GM04504 (cell line): ENCODE measurements around the gene NIT1.
"Not testable (repeated sequence)": the region's sequence is repeated elsewhere in the genome, so short reads cannot be mapped to it uniquely, and the experiment has no call there.

Experiments used
- DNase-seq: peaks from one replicate; pipeline ENCODE4 v3.0.0-alpha.2; 2012; ENCODE audit warnings: low read depth

Gene NIT1

GRCh38 chr1:161113915-161114314 is 4.0 kb upstream of the NIT1 start:
- no peak for DNase-seq

DNA sequence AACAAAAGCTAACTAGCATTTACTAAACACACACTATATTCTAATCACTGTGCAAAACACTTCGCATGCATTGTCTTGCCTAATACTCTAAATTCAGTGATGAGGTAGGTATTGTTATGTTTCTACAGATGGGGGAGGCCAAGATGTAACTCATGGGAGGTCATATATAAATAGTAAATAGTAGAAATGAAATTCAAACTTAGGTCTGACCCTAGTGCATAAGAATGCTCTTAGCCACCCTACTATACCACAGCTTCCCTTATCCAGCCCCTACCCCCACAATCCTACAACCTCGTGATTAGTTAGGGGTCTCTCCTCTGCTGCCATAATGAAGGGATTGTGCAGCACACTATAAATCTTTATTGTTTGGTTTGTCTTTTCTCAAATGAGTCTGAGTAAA is 3.3 kb upstream of the NIT1 start:
- no peak for DNase-seq

- DNase-seq, result no peak
Observed at GRCh38 chr1:161115132-161115711, 2.7 kb upstream of the NIT1 start.

DNA sequence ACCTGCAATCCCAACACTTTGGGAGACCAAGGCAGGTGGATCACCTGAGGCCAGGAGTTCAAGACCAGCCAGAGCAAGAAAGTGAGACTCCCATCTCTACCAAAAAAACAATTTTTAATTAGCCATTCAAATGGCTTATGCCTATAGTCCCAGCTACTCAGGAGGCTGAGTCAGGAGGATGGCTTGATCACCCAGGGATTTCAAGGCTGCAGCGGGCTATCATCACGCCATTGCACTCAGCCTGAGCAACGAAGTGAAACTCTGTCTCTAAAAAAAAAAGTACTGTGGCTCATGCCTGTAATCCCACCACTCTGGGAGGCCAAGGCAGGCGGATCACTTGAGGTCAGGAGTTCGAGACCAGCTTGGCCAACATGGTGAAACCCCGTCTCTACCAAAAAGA is 1.9 kb upstream of the NIT1 start:
- not testable (repeated sequence) for DNase-seq

GRCh38 chr1:161119092-161119903 is 1.4 kb downstream of the NIT1 start:
- no peak for DNase-seq

DNA sequence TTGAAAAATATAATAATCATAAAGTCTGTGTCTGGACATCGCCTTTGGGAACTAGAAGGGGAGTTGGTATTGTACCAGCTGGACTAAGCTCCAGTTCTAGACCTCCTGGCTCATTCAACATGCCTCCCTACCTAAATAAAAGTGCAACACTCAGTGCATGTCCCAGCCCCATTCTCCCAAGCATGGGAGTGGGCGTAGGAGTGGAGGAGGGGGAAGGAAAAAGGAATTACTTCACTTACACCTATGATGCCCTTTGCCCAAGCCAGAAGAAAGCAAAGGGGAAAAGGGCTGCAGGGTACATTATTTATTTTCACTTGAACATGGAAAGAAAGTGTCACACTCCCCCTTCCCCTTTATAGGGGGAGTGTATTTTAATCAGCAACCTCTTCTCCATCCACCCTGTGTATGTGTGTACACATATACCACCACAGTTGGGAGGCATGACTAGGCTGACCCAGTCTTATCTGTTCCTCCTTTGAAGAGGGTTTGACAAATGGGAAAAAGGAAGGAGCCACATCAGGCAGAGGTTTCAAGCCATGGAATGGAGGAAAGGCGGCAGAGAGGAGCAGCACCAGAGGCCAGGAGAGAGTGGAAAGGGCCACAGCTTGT is 3.2 kb downstream of the NIT1 start:
- DNase-seq, result no peak

DNA sequence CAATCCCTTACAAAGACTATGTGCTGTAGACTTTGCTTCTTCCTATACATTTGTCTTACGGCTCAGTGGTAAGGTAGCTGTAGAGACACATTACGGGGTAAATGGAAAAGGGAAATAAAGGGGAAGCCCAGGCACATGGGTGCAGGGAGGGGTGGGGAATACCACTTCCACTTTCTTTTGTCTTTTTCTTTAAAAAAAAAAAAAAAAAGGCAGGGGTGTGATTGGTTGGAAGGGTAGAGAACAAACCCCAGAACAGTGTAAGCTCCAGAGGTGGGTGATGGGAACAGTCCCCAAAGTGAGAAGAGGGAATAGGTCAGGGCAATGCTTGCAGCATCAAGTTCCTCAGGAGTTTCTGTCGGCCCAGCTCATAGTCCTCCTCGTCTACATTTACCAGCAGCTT is 3.9 kb downstream of the NIT1 start:
- DNase-seq, result no peak

DNA sequence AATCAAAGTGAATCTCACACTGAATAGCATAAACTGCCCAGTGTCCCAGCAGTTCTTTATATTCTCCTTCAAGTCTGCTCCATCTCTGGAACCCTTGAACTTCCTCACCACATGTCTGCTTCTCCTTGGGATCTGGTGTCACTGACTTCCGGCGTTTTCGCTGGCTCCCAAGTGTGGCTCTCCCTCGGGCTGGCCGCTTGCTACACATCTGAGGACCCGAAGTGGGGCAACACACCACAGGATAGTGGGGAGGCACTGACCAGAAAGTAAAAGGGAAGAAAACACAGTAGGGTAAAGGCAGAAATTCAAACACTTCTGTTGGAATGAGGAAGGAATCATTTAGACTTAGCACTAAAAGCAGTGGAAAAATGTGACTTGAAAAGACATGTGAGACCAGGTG is 5.1 kb downstream of the NIT1 start:
- DNase-seq, result no peak

GRCh38 chr1:161127649-161128048 is 9.7 kb downstream of the NIT1 start:
- DNase-seq, result no peak

DNA sequence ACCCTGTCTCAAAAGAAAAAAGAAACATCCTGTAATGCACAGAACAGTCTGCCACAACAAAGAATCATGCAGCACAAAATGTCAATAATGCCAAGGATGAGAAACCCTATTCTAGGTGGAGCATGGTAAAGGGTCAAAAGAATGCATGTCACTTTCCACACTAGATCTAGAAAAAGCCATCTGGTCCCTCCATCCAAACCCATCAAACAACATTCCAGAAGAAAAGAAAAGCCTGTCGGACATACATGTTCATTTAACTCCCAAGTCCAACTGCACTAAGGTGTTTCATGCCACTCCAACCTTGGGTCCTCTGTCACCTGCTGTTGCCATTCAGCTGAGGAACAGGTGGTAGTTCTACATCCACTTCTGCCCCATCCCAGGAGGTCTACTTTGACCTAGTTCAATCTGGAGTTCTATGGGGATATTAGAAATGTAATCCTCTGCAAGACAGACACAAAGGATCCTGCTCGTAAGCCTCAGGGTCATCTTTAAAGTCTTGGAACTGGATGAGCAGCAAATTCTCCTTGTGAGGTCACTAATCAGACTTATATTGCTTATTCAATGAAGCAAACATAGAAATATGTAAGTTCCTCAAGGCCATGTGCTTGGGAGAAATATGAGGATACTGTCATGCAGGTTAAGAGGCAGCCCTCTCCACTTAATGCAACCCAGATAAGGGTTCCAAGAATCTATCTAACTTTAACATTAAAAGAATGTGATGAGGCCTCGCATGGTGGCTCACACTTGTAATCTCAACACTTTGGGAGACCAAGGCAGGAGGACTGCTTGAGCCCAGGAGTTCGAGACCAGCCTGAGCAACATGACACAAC is 10.9 kb downstream of the NIT1 start:
- DNase-seq, result no peak

DNA sequence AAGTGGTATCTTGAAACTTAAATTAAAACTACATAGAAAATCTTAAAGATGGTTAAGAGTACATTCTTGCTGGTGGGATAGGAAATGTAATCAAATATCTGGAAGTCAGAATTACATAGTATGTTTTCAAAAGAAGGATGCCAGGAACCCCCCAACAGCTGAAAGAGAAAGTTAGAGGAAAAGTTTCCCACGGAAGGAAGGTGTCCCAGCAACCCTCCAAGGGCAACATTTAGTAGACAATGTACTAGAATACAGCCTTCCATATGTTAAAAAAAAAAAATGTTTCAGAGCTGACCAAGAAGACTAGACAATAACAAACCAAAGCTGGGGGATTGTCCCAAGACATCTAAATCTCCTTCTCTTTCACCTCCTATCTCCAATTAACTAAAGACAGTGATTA is 12.4 kb downstream of the NIT1 start:
- no peak for DNase-seq

DNA sequence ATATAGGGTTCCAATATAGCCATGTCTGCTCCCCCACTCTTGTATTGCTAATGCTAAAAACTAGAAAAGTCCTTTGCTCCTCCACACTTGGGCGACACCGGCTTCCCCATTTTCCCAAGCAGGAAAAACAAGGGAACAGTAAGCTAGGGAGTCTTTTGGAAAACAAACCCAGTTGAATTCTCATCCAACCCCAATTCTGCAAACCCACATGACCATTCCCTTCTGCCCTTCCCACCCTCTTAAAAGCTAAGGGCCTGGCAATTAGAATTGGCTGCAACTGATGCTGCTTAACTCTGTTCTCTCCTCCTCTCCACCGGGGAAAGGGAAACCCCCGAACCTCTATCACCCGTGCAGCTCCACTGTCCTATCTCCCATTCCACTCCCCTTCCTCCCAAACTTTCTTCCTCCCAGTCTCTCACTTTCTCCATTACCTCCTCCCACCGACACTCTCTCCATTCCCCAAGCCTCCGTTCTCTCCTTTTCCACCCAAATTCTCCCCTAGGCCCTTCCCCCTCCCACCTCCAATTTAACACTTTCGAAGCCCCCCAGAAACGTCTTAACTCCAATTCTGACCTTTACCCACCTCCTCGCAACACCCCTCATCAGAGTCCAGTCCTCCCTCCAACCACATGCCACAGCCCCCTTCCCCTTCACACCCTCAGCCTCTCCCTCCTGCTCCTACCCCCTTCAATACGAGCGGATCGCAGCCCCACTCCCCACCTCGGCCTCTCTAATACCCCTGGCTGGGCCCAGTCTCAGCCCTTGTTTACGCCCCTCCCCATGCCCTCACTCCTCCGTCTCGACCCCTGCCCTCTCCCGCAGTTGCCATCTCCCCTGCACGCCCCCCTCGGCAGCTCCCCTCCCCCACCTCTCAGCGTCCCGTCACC is 13.9 kb downstream of the NIT1 start:
- no peak for DNase-seq

DNA sequence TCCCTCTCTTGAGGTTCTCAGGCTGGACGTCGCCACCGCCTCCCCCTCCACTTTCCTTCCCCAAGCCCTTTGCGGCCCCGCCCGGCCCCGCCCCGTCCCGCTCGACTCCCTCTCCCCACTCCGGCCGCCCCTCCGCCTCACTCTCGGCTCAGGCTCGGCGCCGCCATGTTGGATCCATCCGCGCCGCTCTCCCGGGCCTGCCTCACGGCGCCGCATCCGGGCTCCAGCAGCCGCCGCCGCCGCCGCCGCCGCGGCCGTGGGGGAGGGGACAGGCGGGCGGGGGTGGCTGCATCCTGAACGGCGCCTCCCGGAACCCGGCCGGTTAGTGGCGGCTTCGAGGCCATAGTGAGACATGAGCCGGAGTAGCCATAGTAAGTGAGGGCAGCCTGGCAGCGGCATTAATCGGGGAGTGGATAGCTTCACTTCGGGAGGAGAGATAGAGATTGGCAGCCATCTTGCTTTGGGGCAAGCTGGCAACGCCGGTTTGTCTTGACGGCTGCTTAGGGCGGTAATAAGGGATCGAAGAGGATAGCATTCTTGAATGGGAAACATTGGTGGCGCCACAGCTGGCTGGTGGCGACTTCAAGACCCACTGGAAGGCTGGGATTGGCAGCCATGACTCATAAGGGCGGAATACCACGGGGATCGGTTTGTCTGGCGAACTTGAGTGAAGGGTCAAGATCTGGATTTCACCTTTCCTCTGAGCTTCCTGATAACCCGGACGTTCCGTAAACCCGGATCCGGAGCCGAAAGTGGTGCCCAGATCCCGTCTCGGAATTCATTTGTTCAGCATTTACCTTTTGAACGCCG is 14.7 kb downstream of the NIT1 start, which contains the start of gene DEDD:
Gene DEDD, minus strand, starts transcription at position 258 of the 810 bp plus-strand sequence. CDS start 8,205 bp downstream, outside the sequence.
- peak; percentile 92 for DNase-seq

- no peak for DNase-seq
Observed at GRCh38 chr1:161133220-161133740, 15.4 kb downstream of the NIT1 start.

GRCh38 chr1:161137881-161138280 is 20.0 kb downstream of the NIT1 start:
- no peak for DNase-seq

GRCh38 chr1:161138431-161138830 is 20.5 kb downstream of the NIT1 start:
- DNase-seq, result no peak

- DNase-seq, result no peak
Observed at GRCh38 chr1:161139766-161140165, 21.9 kb downstream of the NIT1 start.

DNA sequence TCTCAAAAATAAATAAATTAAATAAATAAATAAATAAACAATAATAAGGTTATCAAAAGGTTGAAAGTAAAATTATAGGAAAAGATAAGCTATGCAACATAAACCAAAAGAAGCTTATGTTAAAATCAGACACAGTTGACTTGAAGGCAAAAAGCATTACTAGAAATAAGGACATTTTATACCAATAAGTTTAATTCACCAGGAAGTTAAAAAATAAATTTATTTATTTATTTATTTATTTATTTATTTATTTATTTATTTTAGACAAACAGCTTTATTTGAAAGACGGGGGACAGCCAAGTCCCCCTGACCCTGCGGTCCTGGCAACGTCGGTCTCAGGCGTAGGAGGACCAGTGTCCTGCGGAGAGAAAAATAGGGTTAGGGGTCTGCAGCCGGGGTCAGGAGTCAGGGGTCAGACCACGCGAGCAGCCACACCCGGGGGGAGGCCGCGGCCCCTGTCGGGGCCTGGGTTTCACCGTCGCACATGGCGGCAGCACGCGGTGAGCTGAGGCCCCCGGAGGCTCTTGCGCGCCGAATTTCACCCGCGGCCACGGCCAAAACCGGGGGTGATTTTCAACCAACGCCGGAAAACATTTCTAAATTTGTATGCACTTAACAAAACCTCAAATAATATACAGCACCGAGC is 23.0 kb downstream of the NIT1 start:
- DNase-seq, result no peak

- no peak for DNase-seq
Observed at GRCh38 chr1:161145832-161146231, 27.9 kb downstream of the NIT1 start.

GRCh38 chr1:161153176-161153575 is 35.3 kb downstream of the NIT1 start:
- no peak for DNase-seq
